ENCODE data around the gene ZNF366.

ZNF366 gene

DNA sequence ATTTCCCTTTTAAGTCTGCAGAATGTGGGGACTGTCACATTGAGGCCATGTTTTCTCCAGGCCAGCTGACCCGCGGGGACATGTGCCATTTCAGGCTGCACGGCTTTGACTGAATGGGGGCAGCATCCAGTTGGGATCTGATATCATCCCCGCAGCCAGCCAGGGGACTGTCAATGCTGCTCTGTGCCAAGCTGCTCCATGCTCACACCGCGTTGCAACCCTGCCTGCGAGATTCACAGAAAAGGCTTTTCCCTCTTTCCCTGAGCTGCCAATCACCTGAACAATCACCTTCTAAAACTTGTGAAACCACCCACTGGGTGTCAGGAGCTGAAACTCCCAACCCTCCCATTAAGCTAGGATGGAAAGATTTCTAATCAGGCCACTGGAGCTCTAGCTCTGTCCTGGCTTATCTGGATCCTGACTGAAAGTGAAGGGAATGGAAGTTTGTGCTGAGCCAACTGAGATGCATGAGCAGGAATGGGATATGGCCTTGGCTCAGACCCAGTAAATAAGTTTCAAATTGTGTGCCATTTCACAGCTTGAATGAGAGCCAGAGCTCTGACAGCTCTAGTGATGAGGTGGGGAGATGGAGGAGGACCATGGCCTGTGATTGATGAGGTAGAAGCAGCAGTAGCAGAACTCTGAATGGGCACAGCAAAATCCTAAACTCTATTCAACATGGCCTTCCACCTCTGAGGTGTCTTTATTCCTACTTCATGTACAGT, 34.5 kb upstream of the ZNF366 start:
- no peaks in the 10 kb centered on the region for H3K9me3 ChIP-seq (ENCODE audit: control insufficient read depth in 2 of 2, low read length in 2 of 2)
- H3K4me1 ChIP-seq (ENCODE audit: control insufficient read depth in 2 of 2, insufficient read depth in 2 of 2, low read length in 2 of 2), result no peaks in the 10 kb centered on the region
- no peak overlapping the region for H3K27ac ChIP-seq (ENCODE audit: low read depth in 2 of 2, low read length in 2 of 2)
- no peaks in the 10 kb centered on the region for H3K27me3 ChIP-seq (ENCODE audit: control insufficient read depth in 2 of 2, insufficient read depth in 2 of 2, low read length in 2 of 2)
- no peak overlapping the region for H3K4me3 ChIP-seq (ENCODE audit: low read length in 2 of 2)
- H3K9ac ChIP-seq (ENCODE audit: low read depth in 1 of 2, low read length in 2 of 2), result no peak overlapping the region
- no peaks in the 10 kb centered on the region for H3K36me3 ChIP-seq (ENCODE audit: control insufficient read depth in 2 of 2, insufficient read depth in 2 of 2, low read length in 2 of 2)

DNA sequence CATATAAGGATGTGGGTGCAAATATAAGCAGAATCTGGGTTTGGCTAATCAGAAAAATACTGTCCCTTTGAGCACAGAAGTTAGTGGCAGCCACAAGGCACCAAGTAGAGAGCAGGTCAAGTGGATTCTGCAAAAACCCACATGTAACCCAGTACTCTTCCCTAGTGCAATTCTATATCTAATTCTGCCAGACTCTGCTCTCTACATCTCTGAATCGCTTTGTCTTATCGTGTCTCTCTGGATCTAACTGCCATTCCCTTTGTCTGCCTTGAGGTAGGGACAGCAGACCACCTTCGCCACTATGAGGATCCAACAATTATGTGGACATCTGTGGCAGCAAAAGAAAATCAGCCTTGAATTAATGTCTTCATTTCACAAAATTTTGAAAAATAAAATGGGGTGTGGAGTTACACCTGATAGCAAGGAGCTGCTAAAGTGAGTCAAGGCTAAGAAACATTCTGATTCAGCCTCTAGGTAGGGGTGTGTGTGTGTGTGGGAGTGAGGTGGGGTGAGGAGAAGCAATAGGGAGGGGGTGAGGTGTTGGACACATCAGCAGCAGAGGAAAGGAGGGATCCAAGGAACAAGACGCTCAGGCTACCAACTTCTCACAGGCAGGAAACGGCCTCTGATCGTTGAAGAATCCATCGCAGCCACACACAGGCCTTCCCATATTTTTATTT, 33.7 kb upstream of the ZNF366 start:
- no peaks in the 10 kb centered on the region for H3K4me1 ChIP-seq (ENCODE audit: control insufficient read depth in 2 of 2, insufficient read depth in 2 of 2, low read length in 2 of 2)
- no peaks in the 10 kb centered on the region for H3K36me3 ChIP-seq (ENCODE audit: control insufficient read depth in 2 of 2, insufficient read depth in 2 of 2, low read length in 2 of 2)
- no peak overlapping the region for H3K9ac ChIP-seq (ENCODE audit: low read depth in 1 of 2, low read length in 2 of 2)
- H3K9me3 ChIP-seq (ENCODE audit: control insufficient read depth in 2 of 2, low read length in 2 of 2), result no peaks in the 10 kb centered on the region
- no peak overlapping the region for H3K4me3 ChIP-seq (ENCODE audit: low read length in 2 of 2)
- H3K27ac ChIP-seq (ENCODE audit: low read depth in 2 of 2, low read length in 2 of 2), result no peak overlapping the region
- H3K27me3 ChIP-seq (ENCODE audit: control insufficient read depth in 2 of 2, insufficient read depth in 2 of 2, low read length in 2 of 2), result no peaks in the 10 kb centered on the region

DNA sequence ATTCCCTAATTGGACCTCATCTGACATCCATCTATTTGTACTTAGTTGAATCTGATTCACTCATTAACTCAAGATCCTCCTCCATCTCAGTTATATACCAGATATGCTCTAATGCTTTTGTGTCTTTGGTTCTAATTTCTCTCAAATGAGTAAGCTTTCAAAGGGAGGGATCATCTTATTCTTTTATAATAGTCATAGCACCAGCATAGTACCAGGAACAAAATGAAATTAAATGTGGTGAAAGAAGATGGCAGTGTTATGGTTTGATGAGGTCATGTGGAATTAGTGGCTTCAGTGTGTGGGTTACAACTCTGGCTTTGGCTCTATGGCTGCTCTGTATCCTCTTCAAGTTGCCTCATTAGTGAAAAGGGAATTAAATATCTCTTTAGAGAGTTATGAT, 32.5 kb upstream of the ZNF366 start:
- Histone ChIP-seq H3K9me3 (ENCODE audit: control insufficient read depth in 2 of 2, low read length in 2 of 2) (no peaks in the 10 kb centered on the region), H3K36me3 (ENCODE audit: control insufficient read depth in 2 of 2, insufficient read depth in 2 of 2, low read length in 2 of 2) (no peaks in the 10 kb centered on the region), H3K27me3 (ENCODE audit: control insufficient read depth in 2 of 2, insufficient read depth in 2 of 2, low read length in 2 of 2) (no peaks in the 10 kb centered on the region), H3K27ac (ENCODE audit: low read depth in 2 of 2, low read length in 2 of 2) (no peak overlapping the region), H3K4me1 (ENCODE audit: control insufficient read depth in 2 of 2, insufficient read depth in 2 of 2, low read length in 2 of 2) (no peaks in the 10 kb centered on the region), H3K9ac (ENCODE audit: low read depth in 1 of 2, low read length in 2 of 2) (no peak overlapping the region), H3K4me3 (ENCODE audit: low read length in 2 of 2) (no peak overlapping the region)

DNA sequence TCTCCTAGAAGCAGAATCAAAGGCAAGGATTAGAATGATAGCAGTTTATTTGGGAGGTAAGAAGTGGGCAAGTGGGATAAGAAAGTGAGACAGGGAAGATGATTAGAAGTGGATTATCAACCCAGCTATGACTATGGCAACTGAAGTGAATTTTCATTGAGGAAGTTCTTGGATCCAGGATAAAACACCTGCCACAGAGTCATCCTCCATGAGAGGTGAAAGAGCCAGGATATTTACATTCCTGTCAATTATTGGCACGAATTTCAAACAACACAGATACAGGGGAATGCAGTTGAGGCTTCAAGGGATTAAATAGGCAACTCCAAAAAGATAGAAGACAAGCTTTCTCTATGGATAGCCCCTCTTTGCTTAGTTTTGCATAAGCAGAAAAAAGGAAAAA, 31.8 kb upstream of the ZNF366 start:
- Histone ChIP-seq H3K9me3 (ENCODE audit: control insufficient read depth in 2 of 2, low read length in 2 of 2) (no peaks in the 10 kb centered on the region), H3K36me3 (ENCODE audit: control insufficient read depth in 2 of 2, insufficient read depth in 2 of 2, low read length in 2 of 2) (no peaks in the 10 kb centered on the region), H3K4me3 (ENCODE audit: low read length in 2 of 2) (no peak overlapping the region), H3K27me3 (ENCODE audit: control insufficient read depth in 2 of 2, insufficient read depth in 2 of 2, low read length in 2 of 2) (no peaks in the 10 kb centered on the region), H3K9ac (ENCODE audit: low read depth in 1 of 2, low read length in 2 of 2) (no peak overlapping the region), H3K4me1 (ENCODE audit: control insufficient read depth in 2 of 2, insufficient read depth in 2 of 2, low read length in 2 of 2) (no peaks in the 10 kb centered on the region), H3K27ac (ENCODE audit: low read depth in 2 of 2, low read length in 2 of 2) (no peak overlapping the region)

DNA sequence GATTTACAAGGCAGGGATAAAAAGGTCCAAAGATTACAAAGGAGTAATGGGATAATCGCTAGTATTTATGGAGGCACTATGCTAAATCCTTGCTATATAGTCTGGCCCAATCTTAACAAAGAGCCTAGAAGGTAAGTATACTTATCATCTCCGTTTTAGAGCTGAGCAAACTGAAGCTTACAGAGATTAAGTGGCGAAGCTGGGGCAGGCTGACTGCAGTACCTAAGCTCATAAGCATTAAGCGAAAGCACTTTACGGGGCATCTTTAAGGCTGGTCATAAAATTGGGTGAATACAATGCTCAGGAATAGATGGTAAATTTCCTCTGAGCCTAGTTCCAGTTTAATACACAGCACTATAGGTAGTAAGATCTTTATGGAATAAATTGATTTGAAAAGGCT, 30.0 kb upstream of the ZNF366 start:
- no peak overlapping the region for H3K27ac ChIP-seq (ENCODE audit: low read depth in 2 of 2, low read length in 2 of 2)
- H3K27me3 ChIP-seq (ENCODE audit: control insufficient read depth in 2 of 2, insufficient read depth in 2 of 2, low read length in 2 of 2), result no peaks in the 10 kb centered on the region
- no peaks in the 10 kb centered on the region for H3K36me3 ChIP-seq (ENCODE audit: control insufficient read depth in 2 of 2, insufficient read depth in 2 of 2, low read length in 2 of 2)
- no peak overlapping the region for H3K9ac ChIP-seq (ENCODE audit: low read depth in 1 of 2, low read length in 2 of 2)
- no peaks in the 10 kb centered on the region for H3K4me1 ChIP-seq (ENCODE audit: control insufficient read depth in 2 of 2, insufficient read depth in 2 of 2, low read length in 2 of 2)
- H3K9me3 ChIP-seq (ENCODE audit: control insufficient read depth in 2 of 2, low read length in 2 of 2), result no peaks in the 10 kb centered on the region
- H3K4me3 ChIP-seq (ENCODE audit: low read length in 2 of 2), result no peak overlapping the region

DNA sequence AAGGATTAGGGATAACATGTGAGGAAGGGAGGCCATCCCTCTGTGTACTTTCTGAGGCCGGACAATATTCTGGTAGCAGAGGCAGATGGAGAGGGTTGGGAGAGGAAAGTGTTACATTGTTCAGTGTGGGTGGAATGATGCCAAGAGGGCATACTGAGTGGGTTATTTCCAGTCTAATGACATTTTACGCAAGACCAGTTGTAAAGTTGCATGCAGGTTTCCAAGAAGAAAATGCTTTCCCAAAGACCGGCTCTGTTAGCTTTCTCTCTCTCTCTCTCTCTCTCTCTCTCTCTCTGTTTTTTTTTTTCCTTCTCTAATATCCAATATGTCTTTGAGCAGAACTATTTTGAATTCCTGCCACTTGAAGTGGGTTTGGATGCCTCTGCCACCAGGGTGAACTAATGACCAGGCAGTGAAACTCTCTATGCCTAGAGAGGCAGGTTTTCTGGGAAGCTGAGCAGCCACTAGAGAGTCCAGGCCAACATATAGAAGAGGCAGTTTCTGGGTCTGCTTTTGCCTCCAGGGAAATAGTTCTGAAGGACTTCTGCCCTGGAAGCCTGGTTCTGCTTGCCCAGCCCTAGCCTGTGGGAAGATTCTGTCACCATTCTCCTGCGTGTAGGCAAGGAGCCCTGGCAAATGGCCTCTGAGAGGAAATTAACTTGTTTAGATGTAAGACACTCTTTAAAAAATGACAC, 24.4 kb upstream of the ZNF366 start:
- Histone ChIP-seq H3K27ac (ENCODE audit: low read depth in 2 of 2, low read length in 2 of 2) (no peak overlapping the region), H3K9ac (ENCODE audit: low read depth in 1 of 2, low read length in 2 of 2) (no peak overlapping the region), H3K4me3 (ENCODE audit: low read length in 2 of 2) (no peak overlapping the region), H3K4me1 (ENCODE audit: control insufficient read depth in 2 of 2, insufficient read depth in 2 of 2, low read length in 2 of 2) (no peaks in the 10 kb centered on the region), H3K36me3 (ENCODE audit: control insufficient read depth in 2 of 2, insufficient read depth in 2 of 2, low read length in 2 of 2) (no peaks in the 10 kb centered on the region), H3K27me3 (ENCODE audit: control insufficient read depth in 2 of 2, insufficient read depth in 2 of 2, low read length in 2 of 2) (no peaks in the 10 kb centered on the region), H3K9me3 (ENCODE audit: control insufficient read depth in 2 of 2, low read length in 2 of 2) (no peaks in the 10 kb centered on the region)

DNA sequence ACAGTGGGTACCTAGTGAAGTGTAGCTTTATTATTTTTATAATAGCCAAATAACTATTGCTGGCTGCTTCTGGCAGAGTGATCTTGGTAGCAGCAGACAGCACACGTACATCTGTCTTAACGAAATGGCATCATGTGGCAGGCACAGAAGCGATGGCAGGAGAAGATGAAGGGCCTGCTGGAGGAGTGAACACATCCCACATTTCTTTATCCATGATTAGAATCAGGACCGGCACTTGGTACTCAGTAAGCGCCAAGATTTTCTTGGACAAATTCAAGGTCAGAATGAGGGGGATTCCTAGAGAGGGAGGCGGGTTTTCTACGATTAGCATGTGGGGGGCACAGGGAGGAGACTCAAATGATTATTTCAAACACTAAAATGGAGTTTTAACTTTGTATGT, 23.0 kb upstream of the ZNF366 start:
- H3K4me1 ChIP-seq (ENCODE audit: control insufficient read depth in 2 of 2, insufficient read depth in 2 of 2, low read length in 2 of 2), result no peaks in the 10 kb centered on the region
- no peak overlapping the region for H3K9ac ChIP-seq (ENCODE audit: low read depth in 1 of 2, low read length in 2 of 2)
- no peak overlapping the region for H3K27ac ChIP-seq (ENCODE audit: low read depth in 2 of 2, low read length in 2 of 2)
- H3K36me3 ChIP-seq (ENCODE audit: control insufficient read depth in 2 of 2, insufficient read depth in 2 of 2, low read length in 2 of 2), result no peaks in the 10 kb centered on the region
- H3K9me3 ChIP-seq (ENCODE audit: control insufficient read depth in 2 of 2, low read length in 2 of 2), result no peaks in the 10 kb centered on the region
- H3K27me3 ChIP-seq (ENCODE audit: control insufficient read depth in 2 of 2, insufficient read depth in 2 of 2, low read length in 2 of 2), result no peaks in the 10 kb centered on the region
- no peak overlapping the region for H3K4me3 ChIP-seq (ENCODE audit: low read length in 2 of 2)

DNA sequence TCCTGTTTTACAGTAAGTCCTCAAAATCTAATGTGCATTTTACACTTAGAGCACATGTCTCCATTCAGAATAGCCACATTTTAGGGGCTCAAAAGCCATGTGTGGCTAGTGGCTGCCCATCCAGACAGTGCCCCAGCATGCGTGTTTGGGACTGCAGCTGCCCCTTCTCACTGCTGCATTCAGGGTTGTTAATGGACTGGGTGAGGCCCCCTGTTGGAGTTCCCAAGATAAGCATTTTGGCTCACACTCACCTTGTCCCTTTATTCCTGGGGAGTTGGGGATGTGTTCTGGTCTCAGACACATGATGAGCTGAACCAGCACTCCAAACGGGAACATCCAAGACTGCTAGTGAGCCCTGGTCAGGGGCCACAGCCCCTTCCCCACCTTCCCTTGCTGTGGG, 22.2 kb upstream of the ZNF366 start:
- Histone ChIP-seq H3K9ac (ENCODE audit: low read depth in 1 of 2, low read length in 2 of 2) (no peak overlapping the region), H3K4me3 (ENCODE audit: low read length in 2 of 2) (no peak overlapping the region), H3K9me3 (ENCODE audit: control insufficient read depth in 2 of 2, low read length in 2 of 2) (no peaks in the 10 kb centered on the region), H3K4me1 (ENCODE audit: control insufficient read depth in 2 of 2, insufficient read depth in 2 of 2, low read length in 2 of 2) (no peaks in the 10 kb centered on the region), H3K27ac (ENCODE audit: low read depth in 2 of 2, low read length in 2 of 2) (no peak overlapping the region), H3K27me3 (ENCODE audit: control insufficient read depth in 2 of 2, insufficient read depth in 2 of 2, low read length in 2 of 2) (no peaks in the 10 kb centered on the region), H3K36me3 (ENCODE audit: control insufficient read depth in 2 of 2, insufficient read depth in 2 of 2, low read length in 2 of 2) (no peaks in the 10 kb centered on the region)

DNA sequence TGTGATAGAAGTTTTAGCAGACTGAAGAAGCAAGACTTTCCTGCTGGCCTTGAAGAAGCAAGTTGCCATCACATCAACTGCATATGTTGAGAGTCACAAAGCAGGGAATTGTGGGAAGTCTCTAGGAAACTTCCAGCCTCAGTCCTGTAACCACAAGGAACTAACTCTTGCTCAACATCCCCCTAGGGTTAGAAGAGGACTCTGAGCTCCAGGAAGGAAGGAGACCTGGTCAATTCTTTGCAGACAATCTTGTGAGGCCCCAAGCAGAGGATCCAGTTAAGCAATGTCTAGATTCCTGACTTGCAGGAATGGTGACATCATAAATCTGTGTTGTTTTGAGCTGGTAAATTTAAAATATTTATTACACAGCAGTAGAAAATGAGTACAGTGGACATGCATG, 18.6 kb upstream of the ZNF366 start:
- Histone ChIP-seq H3K27ac (ENCODE audit: low read depth in 2 of 2, low read length in 2 of 2) (no peak overlapping the region), H3K9ac (ENCODE audit: low read depth in 1 of 2, low read length in 2 of 2) (no peak overlapping the region), H3K4me1 (ENCODE audit: control insufficient read depth in 2 of 2, insufficient read depth in 2 of 2, low read length in 2 of 2) (no peaks in the 10 kb centered on the region), H3K36me3 (ENCODE audit: control insufficient read depth in 2 of 2, insufficient read depth in 2 of 2, low read length in 2 of 2) (no peaks in the 10 kb centered on the region), H3K4me3 (ENCODE audit: low read length in 2 of 2) (no peak overlapping the region), H3K9me3 (ENCODE audit: control insufficient read depth in 2 of 2, low read length in 2 of 2) (no peaks in the 10 kb centered on the region), H3K27me3 (ENCODE audit: control insufficient read depth in 2 of 2, insufficient read depth in 2 of 2, low read length in 2 of 2) (no peaks in the 10 kb centered on the region)

DNA sequence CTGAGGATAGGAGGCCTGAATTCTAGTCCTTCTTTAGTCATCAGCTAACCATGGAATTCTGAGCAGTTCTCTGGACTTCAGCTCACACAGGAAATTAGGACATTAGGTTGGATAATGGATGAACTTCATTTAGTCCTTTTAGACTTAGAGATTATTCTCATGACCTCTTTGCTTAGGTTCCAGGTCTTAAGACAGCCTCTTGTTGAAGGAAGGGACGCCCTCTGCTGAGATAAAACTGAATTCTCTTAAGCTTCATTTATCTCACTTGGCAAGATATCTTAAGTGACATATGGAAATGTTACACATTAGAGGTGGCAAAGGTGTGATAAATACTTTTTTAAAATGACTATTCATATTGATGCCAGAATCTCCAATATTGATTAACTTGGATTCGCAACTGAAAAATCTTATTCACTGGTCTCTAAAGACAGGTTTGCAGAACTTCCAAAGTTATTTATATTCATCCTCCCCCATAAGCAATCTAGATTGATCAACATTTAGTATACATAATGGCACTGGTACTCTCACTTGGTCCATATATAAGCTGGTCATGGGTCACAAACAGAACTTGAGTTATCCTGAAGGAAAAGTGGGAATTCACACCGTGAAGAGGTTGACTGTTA, 16.9 kb upstream of the ZNF366 start:
- no peaks in the 10 kb centered on the region for H3K9me3 ChIP-seq (ENCODE audit: control insufficient read depth in 2 of 2, low read length in 2 of 2)
- no peaks in the 10 kb centered on the region for H3K36me3 ChIP-seq (ENCODE audit: control insufficient read depth in 2 of 2, insufficient read depth in 2 of 2, low read length in 2 of 2)
- no peak overlapping the region for H3K9ac ChIP-seq (ENCODE audit: low read depth in 1 of 2, low read length in 2 of 2)
- H3K27ac ChIP-seq (ENCODE audit: low read depth in 2 of 2, low read length in 2 of 2), result no peak overlapping the region
- no peaks in the 10 kb centered on the region for H3K4me1 ChIP-seq (ENCODE audit: control insufficient read depth in 2 of 2, insufficient read depth in 2 of 2, low read length in 2 of 2)
- H3K4me3 ChIP-seq (ENCODE audit: low read length in 2 of 2), result no peak overlapping the region
- H3K27me3 ChIP-seq (ENCODE audit: control insufficient read depth in 2 of 2, insufficient read depth in 2 of 2, low read length in 2 of 2), result no peaks in the 10 kb centered on the region
